DMS 273 (cell line): ENCODE measurements around the gene USP20.
"Not testable (repeated sequence)": the region's sequence is repeated elsewhere in the genome, so short reads cannot be mapped to it uniquely, and the experiment has no call there.

ENCODE experiments used
- DNase-seq: peaks from one replicate; lab custom pipeline; 2025; ENCODE audit not compliant: unreplicated experiment; lab: John Stamatoyannopoulos, UW

Gene USP20

DNA sequence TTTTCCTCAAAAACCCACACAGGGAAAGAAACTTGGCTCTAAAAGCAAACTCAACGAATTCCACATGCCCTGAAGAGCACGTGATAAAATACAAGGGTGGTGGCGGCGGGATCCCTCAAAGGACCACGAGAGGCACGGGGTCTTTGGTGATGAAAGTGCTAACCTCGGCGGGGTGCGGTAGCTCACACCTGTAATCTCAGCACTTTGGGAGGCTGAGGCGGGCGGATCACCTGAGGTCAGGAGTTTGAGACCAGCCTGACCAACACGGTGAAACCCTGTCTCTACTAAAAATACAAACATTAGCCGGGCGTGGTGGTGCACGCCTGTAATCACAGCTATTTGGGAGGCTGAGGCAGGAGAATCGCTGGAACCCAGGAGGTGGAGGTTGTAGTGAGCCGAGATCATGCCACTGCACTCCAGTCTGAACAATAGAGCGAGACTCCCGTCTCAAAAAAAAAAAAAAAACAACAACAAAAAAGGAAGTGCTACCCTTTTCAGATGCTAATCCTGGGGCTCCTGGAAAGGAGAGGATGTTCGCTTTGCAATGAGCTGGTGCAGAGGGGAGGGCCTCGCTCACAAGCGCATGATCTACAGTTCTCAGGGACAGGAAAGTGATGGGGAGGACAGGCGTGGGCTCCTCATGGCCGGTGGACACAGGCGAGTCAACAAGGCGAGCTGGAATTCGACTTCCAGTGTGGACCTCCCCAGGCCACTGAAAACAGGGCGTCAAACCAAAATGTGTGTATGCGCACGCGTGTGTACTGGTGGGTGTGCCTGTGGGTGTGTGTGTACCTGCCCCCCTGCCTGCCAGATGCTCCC, 54.1 kb downstream of the USP20 start:
- no peak for DNase-seq

DNA sequence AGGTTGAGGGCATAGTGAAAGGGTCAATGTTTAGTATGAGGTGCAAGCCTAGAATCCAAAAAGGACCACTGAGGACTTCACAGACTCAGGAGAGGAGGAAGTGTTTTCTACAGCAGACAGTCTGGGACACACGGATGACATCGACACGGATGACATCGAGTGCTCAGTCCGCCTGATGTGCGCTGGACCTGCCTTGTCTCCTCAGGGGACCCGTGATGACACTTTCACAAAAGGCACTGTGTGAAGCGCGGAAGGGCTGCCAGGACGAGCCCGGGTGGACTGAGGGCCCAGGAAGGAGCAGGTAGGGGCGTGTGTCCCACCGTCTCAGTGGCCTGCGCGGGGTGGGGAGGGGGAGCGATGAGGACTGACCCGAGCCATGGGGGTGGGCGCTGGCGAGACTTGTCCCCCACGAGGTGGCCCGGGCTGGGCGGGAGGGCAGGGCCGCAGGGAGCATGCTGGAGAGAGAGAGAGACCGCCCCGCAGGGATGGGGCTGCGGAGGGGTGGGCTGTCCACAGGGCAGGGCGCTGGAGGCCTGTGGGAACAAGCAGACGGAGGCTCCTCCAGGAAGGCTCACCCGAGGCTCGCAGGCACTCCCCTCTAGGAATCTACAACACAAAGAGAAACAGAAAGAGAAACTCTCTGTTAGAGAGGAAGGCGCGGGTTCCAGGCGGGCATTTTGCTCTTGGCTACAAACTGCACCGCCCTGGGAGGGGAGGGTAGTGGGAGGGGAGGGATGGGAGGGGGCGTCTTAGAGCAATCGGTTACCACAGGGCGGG, 54.9 kb downstream of the USP20 start:
- no peak for DNase-seq

DNA sequence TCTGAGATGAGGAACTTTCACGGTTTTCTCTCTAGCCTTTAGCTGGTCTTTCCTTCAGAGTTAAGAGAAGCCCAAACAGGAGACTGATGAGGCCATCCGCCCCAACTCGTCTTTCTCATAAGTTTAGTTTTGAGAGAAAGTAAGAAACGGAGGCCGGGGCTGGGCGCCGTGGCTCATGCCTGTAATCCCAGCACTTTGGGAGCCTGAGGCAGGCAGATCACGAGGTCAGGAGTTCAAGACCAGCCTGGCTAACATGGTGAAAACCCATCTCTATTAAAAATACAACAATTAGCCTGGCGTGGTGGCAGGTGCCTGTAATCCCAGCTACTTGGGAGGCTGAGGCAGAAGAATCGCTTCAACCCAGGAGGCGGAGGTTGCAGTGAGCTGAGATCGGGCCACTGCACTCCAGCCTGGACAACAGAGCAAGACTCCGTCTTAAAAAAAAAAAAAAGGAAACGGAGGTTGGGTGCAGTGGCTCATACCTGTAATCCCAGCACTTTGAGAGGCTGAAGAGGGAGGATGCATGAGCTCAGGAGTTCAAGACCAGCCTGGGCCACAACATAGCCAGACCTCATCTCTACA, 55.6 kb downstream of the USP20 start:
- DNase-seq = not testable (repeated sequence)

DNA sequence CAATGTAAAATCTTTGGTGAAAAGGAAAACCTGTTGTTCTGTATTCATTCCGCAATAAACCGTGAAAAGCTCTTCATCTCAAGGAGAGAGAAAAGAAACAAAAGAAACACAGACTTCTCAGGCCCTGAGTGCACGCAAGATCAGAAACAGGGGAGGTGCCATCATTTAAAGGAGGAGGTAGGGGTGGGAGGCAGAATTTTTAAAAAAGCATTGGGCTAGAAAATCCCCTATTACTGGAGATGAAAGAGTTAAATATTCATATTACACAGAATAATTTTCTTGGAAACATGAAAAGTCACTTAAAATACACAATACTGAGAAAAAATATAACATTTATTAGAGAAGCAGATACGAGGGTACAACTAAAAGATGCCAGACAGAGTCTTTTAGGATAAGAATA, 56.3 kb downstream of the USP20 start:
- DNase-seq = no peak

DNA sequence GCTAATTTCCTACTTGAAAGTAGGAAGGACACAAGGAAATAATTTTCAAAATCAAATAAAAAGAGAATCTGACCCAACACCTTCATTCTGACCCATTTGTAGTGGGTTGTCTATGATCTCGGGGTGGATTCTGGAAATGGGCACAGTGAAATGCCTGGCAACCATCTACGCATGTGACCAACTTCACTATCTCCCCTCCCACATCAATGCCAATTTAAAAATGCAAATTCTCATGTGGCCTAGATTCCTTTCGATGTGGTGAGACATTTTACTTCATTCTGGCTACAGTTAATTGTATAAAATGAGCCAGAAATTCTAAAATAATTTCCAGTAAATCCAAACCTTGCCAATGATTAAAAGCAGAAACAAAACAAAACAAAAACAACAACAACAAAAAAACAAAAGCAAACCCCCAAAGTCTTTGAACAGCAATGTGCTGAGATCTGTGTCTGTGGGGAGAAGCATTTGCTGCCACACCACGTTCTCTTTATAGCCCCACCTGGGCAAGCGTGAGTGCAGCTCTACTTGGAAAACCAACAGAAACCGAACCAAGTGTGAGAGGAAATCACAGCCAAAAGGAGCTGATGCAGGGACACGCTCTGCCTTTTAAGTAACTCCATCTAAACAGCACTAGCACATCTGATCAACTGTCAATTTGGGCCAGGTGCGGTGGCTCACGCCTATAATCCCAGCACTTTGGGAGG, 59.0 kb downstream of the USP20 start:
- no peak for DNase-seq

DNA sequence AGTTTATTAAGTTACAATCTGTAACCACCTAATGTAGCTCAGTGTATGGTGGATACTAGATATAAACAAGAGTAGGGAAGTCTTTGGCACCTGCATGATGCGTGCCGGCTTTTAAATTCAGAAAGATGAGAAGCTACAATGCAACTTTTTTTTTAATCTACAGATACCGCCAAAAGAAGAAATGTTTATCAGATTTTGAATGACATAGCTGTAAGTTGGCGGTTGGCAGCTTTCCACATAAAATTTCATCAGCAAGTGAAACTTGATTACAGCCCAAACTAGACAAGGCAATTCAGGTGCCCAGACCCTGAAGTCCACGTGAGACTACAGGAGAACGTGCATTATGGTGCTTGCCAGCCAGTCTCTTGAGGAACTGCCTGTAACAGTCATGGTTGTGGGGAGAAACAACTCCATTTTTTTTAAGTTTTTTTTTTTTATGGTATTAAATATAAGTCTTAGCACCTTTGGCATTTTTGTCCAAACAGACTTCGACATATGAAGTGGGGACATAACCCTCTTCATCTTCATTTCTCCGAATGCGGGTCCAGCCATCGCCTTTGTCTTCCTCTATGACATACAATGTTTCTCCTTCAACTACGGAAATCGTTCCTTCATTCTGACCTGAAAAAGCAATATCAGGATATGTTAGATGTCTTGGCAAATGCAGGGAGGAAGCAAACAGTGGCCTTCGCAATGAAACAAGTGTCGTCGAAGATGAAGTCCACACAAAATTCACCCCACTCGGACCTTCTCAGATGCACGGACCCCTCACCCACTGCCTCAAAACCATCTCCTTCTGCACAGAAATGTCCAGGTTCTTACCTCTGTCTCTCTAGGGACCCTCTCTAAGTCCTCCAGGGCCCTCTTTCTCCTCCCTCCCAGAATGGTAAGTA, 60.4 kb downstream of the USP20 start:
- no peak for DNase-seq

DNA sequence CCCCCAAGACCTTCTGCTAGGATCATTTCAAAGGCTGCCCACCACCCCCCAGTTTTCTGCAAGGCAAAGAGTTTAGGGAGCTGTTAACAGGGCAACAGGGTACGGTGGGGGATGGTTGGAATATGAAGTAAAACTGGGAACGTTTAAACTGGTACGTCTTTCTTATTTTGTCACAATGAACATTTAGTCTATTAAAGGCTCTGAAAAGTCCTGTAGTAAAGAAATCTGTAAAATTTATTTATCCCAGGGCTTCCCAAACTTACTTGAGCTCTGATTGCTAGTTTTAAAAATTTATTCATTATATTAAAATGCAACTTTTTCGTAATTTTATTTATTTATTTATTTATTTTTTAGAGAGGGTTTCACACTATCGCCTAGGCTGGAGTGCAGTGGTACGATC, 62.0 kb downstream of the USP20 start:
- no peak for DNase-seq

DNA sequence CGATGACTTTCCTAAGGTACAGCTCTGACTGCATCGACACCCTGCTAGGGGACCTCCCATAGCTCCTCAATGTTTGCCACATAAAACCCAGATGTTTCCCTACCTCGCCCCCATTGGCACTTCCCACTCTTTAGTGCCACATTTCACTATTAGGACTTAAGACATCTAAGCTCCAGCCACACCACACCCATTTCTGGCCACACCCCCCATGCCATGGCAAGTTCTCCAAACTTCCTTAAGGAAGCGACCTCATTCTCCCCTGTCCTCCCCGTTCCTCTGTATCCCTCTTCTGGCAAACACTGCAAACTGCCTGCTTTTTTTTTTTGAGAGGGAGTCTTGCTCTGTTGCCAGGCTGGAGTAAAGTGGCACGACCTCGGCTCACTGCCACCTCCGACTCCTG, 62.9 kb downstream of the USP20 start:
- DNase-seq = no peak

DNA sequence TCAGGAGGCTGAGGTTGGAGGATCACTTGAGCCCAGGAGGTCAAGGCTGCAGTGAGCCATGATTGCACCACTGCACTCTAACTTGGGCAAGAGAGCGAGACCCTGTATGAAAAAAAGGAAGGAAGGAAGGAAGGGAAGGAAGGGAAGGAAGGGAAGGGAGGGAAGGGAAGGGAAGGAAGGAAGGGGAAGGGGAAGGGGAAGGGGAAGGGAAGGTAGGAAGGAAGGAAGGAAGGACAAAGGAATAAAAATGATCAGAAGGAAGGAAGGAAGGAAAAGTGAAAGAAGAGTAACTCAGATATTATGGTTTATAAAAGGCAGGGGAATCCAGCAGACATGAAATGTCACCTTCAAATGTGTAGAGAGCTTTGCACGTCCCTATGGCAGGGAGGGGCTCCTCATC, 64.4 kb downstream of the USP20 start:
- no peak for DNase-seq

DNA sequence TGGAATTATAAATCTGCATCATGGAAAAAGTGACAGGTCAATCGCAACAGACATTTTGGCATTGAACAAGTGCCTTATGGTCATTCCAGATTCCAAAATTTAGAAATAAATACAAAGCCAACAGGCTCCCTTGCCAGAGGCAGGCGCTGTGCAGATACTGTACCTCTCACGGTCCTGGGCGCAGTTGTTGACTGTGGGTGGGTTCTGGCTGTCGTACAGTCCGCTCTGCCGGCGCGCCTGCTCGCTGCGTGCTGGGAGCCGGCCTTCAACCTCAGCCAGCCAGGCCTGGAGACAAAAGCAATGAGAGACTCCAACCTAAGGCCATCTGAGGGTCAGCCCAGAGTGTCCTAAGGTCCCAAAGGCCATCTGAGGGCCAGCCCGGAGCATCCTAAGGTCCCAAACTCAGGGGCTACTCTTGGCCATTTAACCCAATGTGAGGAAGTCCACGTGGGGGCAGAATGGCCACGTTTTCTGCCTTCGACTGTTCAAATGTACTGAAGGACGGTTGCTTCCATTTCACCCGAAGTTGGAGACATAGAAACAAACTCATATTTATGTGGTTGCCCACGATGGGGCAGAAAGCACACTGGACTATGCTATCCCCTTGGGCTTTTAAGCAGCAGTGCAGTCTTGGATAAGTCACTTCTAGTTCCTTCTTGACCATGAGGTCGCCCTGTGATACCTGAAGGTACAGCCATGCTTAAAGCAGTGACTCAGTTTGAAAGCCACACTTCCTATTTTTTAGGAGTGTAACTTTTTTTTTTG, 65.2 kb downstream of the USP20 start:
- DNase-seq = no peak

DNA sequence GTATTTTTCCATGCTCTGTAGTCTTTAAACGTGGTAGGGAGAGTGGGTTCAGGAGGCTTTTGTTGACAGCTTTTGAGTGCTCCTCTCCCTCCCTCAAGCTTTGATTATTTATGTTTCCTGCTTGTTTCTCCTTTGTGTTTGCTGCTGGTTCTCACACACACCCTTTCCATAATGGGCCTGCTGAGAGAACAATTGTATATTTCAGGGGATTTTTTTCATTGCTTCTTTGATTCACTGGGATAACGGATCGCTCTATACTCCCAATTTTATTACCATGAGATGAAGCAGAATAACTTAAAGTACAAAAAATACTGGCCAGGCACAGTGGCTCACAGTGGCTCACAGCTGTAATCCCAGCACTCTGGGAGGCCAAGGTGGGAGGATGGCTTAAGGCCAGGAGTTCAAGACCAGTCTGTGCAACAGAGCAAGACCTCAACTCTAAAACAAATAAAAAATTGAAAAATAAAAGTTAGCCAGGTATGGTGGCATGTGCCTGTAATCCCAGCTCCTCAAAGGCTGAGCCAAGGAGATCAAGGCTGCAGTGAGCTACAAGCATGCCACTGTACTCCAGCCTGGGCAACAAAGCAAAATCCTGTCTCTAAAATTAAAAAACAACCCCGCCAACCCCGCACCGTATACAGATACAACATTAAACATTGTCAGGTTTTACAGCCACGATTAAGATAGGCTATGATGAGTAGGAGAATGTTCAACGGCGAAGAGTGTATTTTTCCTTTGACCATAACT, 66.9 kb downstream of the USP20 start:
- no peak for DNase-seq

DNA sequence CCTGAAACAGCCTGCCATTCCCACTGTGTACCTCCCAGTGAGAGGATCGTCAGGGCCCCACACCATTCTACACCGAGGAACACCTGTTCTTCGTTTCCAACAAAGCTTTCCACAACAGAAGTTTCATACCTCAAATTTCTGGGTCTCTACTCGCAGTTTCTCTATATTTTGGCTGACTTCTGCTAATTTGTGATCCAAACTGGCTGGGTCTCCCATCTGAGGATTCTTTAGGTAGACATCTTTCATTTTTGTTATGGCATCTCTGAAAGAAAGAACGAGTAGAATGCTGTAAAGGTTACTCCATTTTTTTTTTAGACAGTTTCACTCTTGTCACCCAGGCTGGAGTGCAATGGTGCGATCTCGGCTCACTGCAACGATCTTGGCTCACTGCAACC, 67.5 kb downstream of the USP20 start:
- DNase-seq = no peak

DNA sequence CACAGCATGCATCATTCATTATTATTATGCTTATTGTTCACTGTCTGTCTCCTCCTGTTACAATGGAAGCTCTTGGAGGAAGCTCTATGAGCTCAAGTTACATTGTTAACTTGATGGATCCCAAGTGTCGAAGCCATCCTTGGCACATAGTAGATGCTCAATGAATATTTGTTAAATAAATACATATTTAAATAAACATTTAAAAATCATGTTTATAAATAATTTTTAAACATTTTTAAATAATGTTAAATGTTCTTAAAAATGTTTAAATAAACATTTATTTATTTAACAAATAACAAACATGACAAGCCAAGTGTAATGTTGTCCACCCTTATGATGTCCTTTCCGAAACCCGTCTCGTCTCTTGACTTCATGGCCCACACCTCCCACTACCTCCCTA, 69.5 kb downstream of the USP20 start:
- DNase-seq = no peak

DNA sequence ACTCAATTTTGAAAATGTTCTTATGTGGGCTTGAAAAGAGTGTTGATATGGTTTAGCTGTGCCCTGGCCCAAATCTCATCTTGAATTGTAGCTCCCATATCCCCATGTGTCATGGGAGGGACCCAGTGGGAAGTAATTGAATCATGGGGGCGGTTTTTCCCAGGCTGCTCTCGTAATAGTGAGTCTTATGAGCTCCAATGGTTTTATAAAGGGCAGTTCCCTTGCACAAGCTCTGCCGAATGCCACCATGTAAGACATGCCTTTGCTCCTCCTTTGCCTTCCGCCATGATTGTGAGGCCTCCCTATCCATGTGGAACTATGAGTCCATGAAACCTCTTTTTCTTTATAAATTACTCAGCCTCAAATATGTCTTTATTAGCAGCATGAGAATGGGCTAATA, 71.0 kb downstream of the USP20 start:
- no peak for DNase-seq

DNA sequence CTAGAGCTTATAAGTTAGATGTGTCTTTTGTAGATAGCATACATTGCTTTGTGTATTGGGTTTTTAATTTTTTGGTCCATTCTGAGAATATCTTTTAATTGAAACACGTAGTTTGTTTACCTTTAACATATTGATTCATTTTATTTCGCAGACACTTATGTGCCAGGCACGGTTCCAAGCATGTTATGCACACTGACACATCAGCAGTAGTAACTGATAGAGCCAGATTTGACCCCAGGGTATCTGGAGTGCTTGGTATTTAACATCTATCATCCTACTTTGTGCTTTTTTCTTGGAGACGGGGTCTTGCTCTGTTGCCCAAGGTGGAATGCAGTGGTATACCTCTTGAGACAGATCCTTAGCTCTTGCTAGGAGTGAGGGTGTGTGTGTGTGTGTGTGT, 71.9 kb downstream of the USP20 start:
- no peak for DNase-seq

DNA sequence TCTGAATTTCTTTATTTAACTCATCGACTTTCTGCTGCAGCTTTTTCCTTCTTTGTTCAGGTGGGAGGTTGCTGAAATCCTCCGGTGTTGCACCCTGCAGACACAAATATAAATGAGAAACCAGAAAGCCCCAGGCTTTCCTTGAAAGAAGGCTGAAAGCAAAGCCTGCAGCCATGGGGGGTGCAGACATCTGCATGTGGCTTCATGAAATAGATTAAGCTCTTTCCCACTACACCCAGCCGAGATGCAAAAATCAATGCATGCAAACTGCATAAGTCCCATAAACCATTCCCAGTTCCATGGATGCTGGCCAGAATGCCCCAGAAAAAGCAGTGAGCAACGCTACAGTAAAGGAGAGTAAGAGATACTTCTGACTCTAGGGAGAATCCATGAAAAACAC, 73.6 kb downstream of the USP20 start:
- no peak for DNase-seq

DNA sequence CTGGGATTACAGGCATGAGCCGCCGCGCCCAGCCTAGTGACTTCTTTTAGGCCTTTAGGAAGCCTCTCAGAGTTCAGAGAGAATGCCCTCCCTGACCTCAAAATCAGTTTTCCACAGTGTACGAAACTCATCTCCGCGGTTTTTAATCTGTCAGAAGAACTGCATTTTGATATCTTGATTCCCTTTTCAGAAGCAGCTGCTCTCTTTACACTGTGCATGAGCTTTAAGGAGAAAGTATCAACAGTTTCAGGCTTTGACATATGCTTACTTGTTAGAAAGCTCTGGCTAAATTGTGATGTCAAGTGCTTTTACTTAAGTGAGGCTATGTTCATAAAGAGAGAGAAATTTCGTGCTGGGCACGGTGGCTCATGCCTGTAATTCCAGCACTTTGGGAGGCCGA, 74.6 kb downstream of the USP20 start:
- no peak for DNase-seq

DNA sequence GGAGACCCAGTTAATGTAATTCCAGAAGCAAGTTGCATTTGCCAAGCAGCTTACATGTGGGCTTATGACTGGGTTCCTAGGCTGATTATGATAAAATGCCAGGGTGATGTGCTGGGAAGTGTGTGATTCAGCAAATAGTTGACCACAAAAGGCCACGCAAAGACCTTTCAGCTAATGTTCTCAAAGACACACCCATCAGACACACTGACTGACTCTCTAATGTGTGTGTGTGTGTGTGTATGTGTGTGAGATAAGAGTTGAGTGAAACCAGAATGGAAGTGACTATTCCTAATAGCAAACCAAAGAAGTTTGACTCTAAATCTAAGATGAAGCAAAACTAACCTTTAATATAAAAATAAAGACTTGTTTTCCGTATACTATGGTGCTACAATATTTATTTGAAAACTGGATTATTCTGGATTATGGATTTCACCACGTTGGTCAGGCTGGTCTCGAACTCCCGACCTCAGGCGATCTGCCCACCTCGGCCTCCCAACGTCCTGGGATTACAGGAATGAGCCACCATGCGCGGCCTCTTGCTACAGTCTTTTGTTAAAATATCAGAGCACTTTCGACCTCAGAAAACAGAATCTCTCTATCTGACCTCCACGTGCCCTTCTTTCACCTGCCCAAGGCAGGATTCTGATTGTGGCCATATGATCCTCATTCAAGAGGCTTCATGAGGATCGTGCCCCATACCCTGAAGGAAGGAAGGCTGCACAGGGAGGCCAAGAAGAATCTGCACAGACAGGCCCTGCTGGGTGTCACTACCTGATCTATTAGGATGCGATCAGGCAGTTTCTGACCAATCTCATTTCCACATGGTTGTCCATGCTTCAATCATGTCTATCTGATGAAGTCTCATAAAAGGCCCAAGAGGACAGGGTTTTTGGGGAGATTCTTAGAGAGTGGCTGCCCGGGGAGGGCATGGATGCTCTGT, 75.6 kb downstream of the USP20 start:
- DNase-seq = no peak
